Superior temporal gyrus (tissue), 1 donor: ENCODE results near the gene TRIM46.

ENCODE experiments used
- DNase-seq: peaks from one replicate; pipeline ENCODE4 v3.0.0-alpha.2; 2016; ENCODE audit errors: extremely low spot score

The TRIM46 gene

GRCh38 chr1:155171836-155172731, 1.6 kb upstream of the TRIM46 start:
- DNase-seq, result no peak

DNA sequence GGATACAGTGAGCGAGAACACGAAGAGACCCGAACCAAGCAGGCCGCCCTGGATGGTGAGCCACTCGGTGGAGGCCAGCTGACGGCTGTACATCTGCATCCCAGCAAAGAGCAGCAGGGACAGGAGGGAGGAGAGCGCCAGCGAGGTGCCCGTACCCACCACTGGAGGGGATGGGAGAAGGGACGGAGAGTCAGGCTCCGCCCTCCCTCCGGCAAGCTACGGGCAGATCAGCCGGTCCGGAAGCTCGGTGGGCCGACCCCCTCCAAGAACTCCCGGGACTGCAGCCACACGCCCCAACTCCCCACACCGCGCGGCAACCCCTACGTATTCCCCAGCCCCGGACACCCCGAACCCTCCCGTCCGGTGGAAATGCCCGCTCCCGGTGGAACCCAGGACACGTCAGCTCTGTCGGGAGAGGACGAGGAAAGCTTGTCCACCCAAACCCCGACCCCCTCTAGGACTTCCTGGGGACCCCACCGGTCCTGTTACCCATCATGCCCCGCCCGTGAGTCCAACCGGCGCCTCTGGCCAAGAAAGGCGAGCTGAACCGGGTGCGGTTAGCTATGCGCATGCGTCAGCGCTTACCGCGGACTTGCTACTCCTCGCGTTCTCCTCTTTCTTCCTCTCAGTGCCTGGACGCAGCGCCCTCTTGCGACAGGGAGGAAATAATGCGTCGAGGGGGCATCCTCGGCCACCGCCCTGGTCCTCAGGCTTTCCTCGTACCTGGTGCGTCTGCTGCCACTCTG, 744 bp upstream of the TRIM46 start, which contains the start of gene KRTCAP2:
TSS of gene KRTCAP2 (minus strand) at position 573 of the 746 bp plus-strand sequence. CDS start at position 493, 80 bp downstream.
- DNase-seq, result peak; percentile 97

DNA sequence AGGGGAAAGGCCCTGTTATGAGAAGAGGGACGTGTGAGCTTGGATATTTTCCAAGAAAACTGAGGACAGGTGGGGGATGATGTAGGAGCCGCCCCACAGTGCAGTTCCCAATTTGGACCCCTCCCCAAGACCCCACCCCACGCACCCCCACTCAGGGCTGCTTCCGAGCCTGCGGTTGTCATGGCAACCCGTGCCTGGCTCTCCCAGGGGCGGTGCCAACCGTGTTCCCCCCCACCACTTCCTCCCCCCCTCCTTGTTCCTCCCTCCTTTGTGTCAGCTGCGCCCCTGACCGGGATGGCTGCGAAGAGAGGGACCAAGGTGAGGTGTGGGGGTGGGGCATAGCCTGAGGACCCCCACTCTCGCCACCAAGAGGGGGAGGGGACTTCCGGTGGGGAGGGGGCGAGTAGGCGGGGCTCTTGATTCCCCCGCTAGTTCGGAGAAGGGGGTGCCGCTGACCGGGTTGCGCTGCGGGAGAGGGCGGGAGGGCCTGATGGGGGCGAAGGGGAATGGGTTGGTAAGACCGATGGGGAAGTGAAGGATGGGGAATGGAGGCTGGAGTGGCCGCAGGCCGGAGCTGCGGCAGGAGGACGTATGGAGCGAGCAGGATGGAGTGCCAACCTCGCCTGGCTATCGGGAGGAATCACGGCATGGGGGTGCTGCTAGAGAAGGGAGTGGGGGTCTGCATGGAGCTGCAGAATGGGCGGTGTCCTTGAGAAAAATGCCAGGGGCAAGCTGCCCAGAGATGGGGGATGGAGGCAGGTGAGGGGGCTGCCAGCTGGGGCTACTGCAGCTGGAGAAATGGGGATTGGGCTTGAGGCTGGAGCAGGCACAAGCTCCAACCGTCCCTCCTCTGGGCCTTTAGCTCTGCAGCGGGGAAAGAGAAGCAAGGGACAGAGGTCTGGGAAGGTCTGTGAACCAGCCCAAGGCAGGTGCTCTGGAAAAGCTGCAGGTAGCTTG, 953 bp downstream of the TRIM46 start:
- DNase-seq, result no peak

- no peak for DNase-seq
These were observed 1.8 kb downstream of the TRIM46 start for GRCh38 chr1:155175281-155175926.

GRCh38 chr1:155175927-155176371, 2.3 kb downstream of the TRIM46 start:
- DNase-seq, result no peak

DNA sequence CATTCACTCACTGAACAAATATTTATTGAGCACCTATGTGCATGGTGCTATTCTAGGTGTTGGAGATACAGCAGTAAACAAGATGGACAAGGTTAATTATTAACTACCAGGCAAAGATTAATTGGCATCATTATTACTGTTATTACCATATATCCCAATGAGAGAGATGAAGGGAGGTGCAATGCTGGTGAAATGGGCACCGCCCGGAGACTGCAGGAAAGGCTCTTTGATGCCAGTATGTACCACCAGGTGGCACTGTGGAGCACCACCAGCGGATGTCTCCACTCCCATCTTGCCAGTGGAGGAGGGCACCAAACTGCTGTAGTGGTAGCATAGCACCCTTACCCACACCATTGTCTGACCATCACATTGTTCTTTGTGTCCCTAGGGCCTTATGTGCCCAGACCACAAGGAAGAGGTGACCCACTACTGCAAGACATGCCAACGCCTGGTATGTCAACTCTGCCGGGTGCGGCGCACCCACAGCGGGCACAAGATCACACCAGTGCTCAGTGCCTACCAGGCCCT, 3.0 kb downstream of the TRIM46 start:
- peak; percentile 93 for DNase-seq

GRCh38 chr1:155177192-155177917, 3.7 kb downstream of the TRIM46 start:
- no peak for DNase-seq

DNA sequence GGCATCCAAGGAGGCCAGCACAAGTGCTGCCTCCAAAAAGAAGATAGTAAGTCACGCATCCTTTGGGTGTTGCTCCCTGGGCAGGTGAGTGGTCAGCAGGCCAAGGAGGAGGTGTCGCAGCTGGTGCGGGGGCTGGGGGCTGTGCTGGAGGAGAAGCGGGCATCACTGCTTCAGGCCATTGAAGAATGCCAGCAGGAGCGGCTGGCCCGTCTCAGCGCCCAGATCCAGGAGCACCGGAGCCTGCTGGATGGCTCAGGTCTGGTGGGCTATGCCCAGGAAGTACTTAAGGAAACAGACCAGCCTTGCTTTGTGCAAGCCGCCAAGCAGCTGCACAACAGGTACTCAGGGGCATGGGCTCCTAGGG, 4.3 kb downstream of the TRIM46 start:
- DNase-seq, result no peak

GRCh38 chr1:155178441-155179111, 4.9 kb downstream of the TRIM46 start:
- DNase-seq, result no peak

DNA sequence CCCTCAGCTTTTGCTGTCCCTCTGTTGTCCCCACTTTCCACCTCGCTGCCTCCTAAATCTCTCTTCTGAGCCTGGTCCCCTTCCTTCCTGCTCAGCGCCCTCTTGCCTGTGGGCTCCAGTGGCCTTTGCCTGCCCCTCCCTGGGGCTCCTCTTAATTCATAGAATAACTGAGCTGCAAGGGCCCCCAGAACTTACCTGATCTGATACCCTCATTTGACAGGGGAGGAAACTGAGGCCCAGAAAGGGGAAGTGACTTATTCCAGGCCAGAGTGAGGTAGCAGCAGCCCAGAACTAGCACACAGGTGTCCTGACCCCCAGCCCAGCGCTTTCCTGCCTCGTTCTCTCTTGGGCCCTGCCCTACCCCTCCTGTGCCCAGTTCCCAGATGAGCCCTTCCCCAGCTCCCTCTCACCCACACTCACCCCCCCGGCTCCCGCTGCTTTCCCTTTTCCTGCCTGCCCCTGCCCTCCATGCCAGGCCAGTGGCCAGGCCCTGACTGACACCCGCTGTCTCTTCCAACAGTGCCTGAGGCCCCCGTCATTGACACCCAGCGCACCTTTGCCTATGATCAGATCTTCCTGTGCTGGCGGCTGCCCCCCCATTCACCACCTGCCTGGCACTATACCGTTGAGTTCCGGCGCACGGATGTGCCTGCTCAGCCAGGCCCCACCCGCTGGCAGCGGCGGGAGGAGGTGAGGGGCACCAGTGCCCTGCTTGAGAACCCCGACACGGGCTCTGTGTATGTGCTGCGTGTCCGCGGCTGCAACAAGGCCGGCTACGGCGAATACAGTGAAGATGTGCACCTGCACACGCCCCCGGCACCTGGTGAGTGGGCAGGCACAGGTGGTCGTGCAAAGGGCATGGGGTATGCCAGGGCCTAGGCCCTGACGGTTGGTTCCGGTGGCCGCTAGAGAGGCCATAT, 5.7 kb downstream of the TRIM46 start:
- DNase-seq, result no peak

GRCh38 chr1:155181371-155182051, 7.9 kb downstream of the TRIM46 start:
- DNase-seq, result no peak

- DNase-seq, result no peak
These were observed 8.5 kb downstream of the TRIM46 start for GRCh38 chr1:155182052-155182550.

GRCh38 chr1:155183775-155184221, 10.1 kb downstream of the TRIM46 start:
- DNase-seq, result no peak

DNA sequence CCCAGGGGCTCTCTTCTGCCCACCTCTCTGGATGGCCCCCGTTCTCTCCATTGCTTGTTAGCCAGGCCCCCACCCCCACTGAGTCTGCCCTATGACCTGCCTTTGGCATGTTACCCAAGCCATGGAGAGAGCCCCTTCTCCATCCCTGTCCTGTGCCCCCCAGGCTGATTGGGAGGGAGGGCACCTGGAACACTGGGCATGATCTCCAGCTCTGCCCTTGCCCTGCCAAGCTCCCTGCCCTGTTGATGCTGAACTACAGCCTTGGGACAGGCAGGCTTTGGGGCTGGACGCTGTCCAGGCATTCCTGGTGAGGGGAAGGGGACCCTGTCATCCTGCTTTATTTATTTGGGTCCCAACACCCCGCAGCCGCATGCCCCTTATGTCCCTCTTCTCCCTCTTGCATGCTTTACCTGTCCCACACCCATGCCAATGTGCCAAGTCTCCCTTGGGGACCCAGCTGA, 10.7 kb downstream of the TRIM46 start:
- DNase-seq, result no peak

- no peak for DNase-seq
These were observed 11.5 kb downstream of the TRIM46 start for GRCh38 chr1:155184835-155185782.

DNA sequence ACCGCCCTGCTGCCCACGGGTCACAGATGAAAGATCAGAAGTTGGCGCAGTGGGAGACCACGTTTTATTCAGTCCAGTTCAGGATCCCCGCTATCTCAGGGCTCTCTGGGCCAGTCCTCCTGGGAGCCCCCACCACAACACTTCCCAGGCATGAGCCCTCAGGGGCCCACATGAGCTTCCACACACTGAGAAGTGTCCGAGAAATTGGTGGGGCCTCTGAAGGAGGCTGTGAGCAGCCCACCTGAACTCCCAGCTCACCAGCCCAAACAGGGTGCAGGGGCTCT, 12.1 kb downstream of the TRIM46 start:
- no peak for DNase-seq
